ENCODE measurements around the gene DNPEP. TPM values are rescaled to one million over a fixed set of nuclear protein-coding genes. Genes with fewer than 3 reads are reported as not detected.
A peak's percentile ranks its signal among the peaks of the same experiment; 100 is the strongest.

DNPEP gene
- 74.7 and 89.4 TPM in 2 replicates for total RNA-seq (2012; rRNA removed)
- polyA plus RNA-seq (2012; rRNA removed): 74.2 and 75.1 TPM in 2 replicates
- 40.9 and 81.3 TPM in 2 replicates for polyA plus RNA-seq (2012; cell fraction: cytosol; rRNA removed)
- 134 and 230 TPM in 2 replicates for polyA plus RNA-seq (2012; cell fraction: nucleus; rRNA removed; ENCODE audit: low replicate concordance)
- Bru-seq, nascent RNA: percentile 56 among the genes with signal in this experiment
- BruChase-seq, experiment 1, labeled RNA remaining after a 6-hour chase: percentile 58 among the genes with signal in this experiment
- percentile 53 among the genes with signal in this experiment for BruChase-seq, experiment 2, labeled RNA remaining after a 2-hour chase
- long read RNA-seq, transcript DNPEP-217 (15 exons, 2,408 nt): minor isoform, 8 of 138 reads
- long read RNA-seq, transcript DNPEP-201 (15 exons, 2,425 nt): major isoform, 74 of 138 reads
- long read RNA-seq, transcript DNPEP-203 (15 exons, 1,657 nt): minor isoform, 14 of 138 reads
- long read RNA-seq, partial matches to known transcripts: 19 of 138 reads
- long read RNA-seq, other reads (novel, unspliced or antisense): 23 of 138 reads

DNA sequence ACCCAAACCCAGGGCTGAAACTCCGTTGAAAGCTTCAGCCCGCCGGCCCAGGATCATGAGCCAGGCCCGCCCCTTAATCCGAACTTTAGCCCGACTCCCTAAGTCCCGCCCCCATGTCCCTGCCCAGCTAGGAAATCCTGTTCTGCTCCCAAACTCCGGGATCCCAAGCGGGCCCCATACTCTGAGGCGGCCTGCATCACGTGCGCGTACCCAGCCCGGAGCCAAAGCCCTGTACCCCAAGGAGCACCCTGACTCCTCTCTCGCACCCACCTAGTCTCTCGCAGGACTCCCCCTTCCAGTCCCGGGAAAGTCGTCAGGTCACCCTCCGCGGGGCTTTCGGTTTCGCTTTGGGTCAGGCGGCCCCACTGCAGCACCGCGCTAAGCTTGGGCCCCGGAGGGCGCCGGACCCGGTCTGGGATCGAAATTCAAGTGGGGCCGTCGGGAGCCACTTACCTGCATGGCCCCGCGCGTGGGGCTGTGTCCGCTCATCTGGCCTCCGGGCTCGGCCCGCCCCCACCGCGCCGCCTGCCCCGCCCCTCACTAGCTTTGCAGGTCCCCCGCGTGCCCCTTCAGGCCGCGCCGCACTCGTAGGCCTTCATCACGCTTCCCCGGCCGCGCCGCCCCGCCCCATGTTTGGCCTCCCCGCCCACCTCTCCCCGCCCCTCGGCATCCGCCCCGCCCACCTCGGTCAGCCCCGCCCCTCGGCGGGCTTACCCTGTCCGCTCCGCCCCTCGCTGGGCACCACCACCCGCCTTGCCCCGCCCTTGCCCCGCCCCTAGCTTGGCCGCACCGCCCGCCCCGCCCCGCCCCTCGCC lies at the start of gene DNPEP:
TSS of gene DNPEP (minus strand) at position 607 of the 815 bp plus-strand sequence. CDS start at position 489, 118 bp downstream.
- H2AK5ac ChIP-seq (ENCODE audit: low read depth, low read length): peak within 1 kb of the TSS; percentile 66; the same call in 1 of the 2 replicates
- TF ChIP-seq FOS (IDR thresholded peaks at IDR 0.05; ENCODE audit: low read depth, low read length): no peak
- peak; percentile 74 for TF ChIP-seq USF2 (IDR thresholded peaks at IDR 0.05; ENCODE audit: low read depth, low read length)
- no peak for TF ChIP-seq RFX5 (IDR thresholded peaks at IDR 0.05; ENCODE audit: low read depth, low read length)
- peak; percentile 69; the same call in 1 of the 2 replicates for TF ChIP-seq MXI1 (IDR thresholded peaks at IDR 0.05; ENCODE audit: borderline replicate concordance, low read depth, low read length)
- TF ChIP-seq POLR2A (IDR thresholded peaks at IDR 0.05; ENCODE audit: low read depth, low read length): peak; percentile 57; the same call in 1 of the 2 replicates
- no peak for TF ChIP-seq NFE2L2 (IDR thresholded peaks at IDR 0.05; ENCODE audit: low read depth, low read length)
- peak; percentile 57 for TF ChIP-seq BHLHE40 (IDR thresholded peaks at IDR 0.05; ENCODE audit: low read depth, low read length)
- H4K8ac ChIP-seq (ENCODE audit: low read depth in 2 of 2, low read length in 2 of 2): peak within 1 kb of the TSS; percentile 91 to 96
- H2AK9ac ChIP-seq (replicated peaks; ENCODE audit: low read depth, low read length, poor library complexity): peak within 1 kb of the TSS; percentile 95
- peak within 1 kb of the TSS; percentile 85 for H3K4me2 ChIP-seq (ENCODE audit: low read depth, low read length)
- H2BK15ac ChIP-seq (ENCODE audit: low read depth, low read length): peak within 1 kb of the TSS; percentile 36; the same call in 1 of the 3 replicates
- peak within 1 kb of the TSS; percentile 59 for H3K23ac ChIP-seq (ENCODE audit: low read depth, low read length)
- peak within 1 kb of the TSS; percentile 88 for H3K56ac ChIP-seq (ENCODE audit: extremely low read depth, insufficient read depth, low read length)
- peak within 1 kb of the TSS; percentile 88 for H4K91ac ChIP-seq (ENCODE audit: insufficient read depth, low read depth, low read length)
- H3K9ac ChIP-seq (ENCODE audit: low read depth, low read length): peak within 1 kb of the TSS; percentile 83
- H3K27ac ChIP-seq (ENCODE audit: insufficient read depth, low read length): peak within 1 kb of the TSS; percentile 91
- DNase-seq (peak; percentile 89), ATAC-seq (ENCODE audit: low read depth) (peak; percentile 75)
- no TSS peak for BruUV-seq (replicated peaks)
- intact Hi-C loops (cut with micrococcal nuclease): loop anchor here (5.0 kb wide), 1 partner anchor 210 kb away; the partner anchor contains the start of genes CNPPD1 and RETREG2
- peak within 1 kb of the TSS; percentile 90 for H2BK5ac ChIP-seq (ENCODE audit: low read depth, low read length, poor library complexity, severe bottlenecking)
- ChIA-PET POLR2A (ENCODE audit: unreplicated experiment) (interaction anchor here (0.5 to 0.9 kb wide), 7 partner anchors 12 to 1245 kb away, joined by 3 to 16 read pairs (median 5); no protein-coding TSS in a partner anchor), CTCF (interaction anchor here (1.0 to 1.7 kb wide), 5 partner anchors 16 to 179 kb away, joined by 3 to 5 read pairs (median 3); no protein-coding TSS in a partner anchor)
- H2AFZ ChIP-seq (replicated peaks; ENCODE audit: low read length, poor library complexity): peak within 1 kb of the TSS; percentile 97
- H3K36me3 ChIP-seq (ENCODE audit: control insufficient read depth, insufficient read depth, low read length): peaks cover 33% of the 10 kb centered on the region
- H3K14ac ChIP-seq (replicated peaks; ENCODE audit: low read depth, low read length): peak within 1 kb of the TSS; percentile 85
- dilution Hi-C loops (cut with HindIII; ENCODE audit: low sequenced_read_pairs, unreplicated experiment): no loop called here
- H3K9me3 ChIP-seq (ENCODE audit: control insufficient read depth, insufficient read depth, low read length): no peaks in the 10 kb centered on the region
- H2BK120ac ChIP-seq (ENCODE audit: low read depth, low read length): peak within 1 kb of the TSS; percentile 59
- no peaks in the 10 kb centered on the region for H3K27me3 ChIP-seq (ENCODE audit: control insufficient read depth, insufficient read depth, low read length)
- peak within 1 kb of the TSS; percentile 64 for H3K18ac ChIP-seq (ENCODE audit: low read depth, low read length)
- H3K4me3 ChIP-seq (ENCODE audit: insufficient read depth, low read depth, low read length): peak within 1 kb of the TSS; percentile 63
- no peaks in the 10 kb centered on the region for H4K20me1 ChIP-seq (ENCODE audit: insufficient read depth, low read length)
- H3K79me1 ChIP-seq (ENCODE audit: low read depth in 1 of 2, low read length in 2 of 2): peaks cover 15 to 22% of the 10 kb centered on the region in 2 experiments
- H3K4ac ChIP-seq (ENCODE audit: low read depth, low read length): peak within 1 kb of the TSS; percentile 89
- WGBS, 2 experiments (ENCODE audit: extremely low coverage in 2 of 2, insufficient read length in 1 of 2): no CpG with 5 or more reads among the region's 76 CpGs
- peak within 1 kb of the TSS; percentile 84 for H4K5ac ChIP-seq (ENCODE audit: low read depth, low read length)
- H2BK20ac ChIP-seq (ENCODE audit: low read depth, low read length): no peak within 1 kb of the TSS
- peaks cover 26% of the 10 kb centered on the region for H3K4me1 ChIP-seq (ENCODE audit: control insufficient read depth, insufficient read depth, low read length)
- in situ Hi-C loops (cut with MboI; ENCODE audit: low sequenced_read_pairs): no loop called here
- H3K9me1 ChIP-seq (ENCODE audit: insufficient read depth, low read length): peaks cover 14% of the 10 kb centered on the region

Data from IMR-90 (cell line).